ENCODE measurements around the gene XBP1.
"Not testable (repeated sequence)": the region's sequence is repeated elsewhere in the genome, so short reads cannot be mapped to it uniquely, and the experiment has no call there.

XBP1 gene

GRCh38 chr22:28800308-28801041, at the start of gene XBP1:
Gene XBP1, minus strand, starts transcription at chr22:28800569.
- DNase-seq: peak; percentile 95

DNA sequence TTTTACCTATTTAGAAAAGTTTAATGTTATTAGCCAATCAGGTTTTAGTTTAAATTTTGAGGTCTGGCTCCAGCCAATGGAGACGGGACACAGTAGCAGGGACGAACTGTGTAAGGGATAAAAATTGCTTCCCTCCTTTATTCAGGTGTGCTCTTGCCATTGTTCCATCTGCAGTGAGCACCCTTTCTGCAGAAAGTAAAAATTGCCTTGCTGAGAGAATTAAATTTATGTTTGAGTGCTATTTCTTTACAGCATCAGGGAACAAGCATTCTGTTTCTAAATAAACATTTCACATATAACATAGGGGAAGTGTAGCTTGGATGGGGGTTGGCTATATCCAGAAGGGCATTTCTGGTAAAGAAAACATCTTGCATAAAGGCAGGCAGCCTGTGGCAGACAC, 46.6 kb upstream of the XBP1 start:
- no peak for DNase-seq

- not testable (repeated sequence) for DNase-seq
These were observed 43.9 kb upstream of the XBP1 start for GRCh38 chr22:28844277-28844676.

DNA sequence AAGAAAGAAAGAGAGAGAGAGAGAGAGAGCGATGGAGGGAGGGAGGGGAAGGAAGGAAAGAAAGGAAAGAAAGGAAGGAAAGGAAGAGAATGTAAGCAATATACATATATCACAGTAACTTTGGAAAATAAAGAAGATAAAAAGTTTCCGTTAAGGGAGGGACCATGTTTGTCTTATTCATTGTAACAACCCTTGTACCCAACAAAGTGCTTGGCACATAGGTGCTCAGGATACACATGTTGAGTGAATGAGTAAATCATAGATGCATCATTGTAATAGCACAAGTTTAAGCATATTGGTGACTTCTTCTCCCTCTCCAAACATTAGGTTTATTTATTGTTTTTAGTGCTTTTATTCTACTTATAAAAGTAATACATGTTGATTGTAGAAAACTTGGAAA, 43.3 kb upstream of the XBP1 start:
- no peak for DNase-seq

- no peak for DNase-seq
These were observed 40.7 kb upstream of the XBP1 start for GRCh38 chr22:28841111-28841510.

DNA sequence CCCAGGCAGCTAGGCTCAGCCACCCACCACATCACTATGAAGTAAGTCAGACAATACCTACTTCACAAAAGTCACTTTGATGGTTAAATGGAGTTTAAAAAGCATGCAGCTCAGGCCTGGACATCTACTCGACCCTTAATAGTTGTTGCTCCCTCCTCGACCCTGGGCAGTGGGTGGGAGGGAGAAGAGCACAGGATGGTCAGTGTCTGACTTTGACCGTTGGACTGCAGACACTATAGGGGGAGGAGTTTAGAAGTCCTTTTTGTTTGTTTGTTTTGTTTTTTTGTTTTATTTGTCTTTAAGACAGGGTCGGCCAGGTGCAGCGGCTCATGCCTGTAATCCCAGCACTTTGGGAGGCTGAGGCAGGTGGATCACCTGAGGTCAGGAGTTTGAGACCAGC, 38.6 kb upstream of the XBP1 start:
- no peak for DNase-seq

DNA sequence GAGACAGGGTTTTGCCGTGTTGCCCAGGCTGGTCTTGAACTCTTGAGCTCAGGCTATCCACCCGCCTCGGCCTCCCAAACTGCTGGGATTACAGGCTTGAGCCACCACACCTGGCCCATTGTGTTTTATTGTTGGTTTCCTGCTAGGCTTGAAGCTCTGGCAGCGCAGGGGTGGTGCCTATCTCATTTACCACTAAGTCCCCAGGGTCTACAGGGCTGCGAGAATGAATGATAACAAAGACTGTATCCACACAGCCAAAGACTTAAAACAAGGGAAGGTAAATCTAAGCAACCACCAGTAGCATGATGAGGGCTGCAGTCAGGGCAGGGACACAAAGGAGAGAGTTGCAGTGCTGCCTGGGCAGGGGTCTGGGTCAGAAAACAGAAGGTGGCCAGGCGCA, 37.3 kb upstream of the XBP1 start:
- DNase-seq: no peak

GRCh38 chr22:28835630-28836189, 35.3 kb upstream of the XBP1 start:
- no peak for DNase-seq

- no peak for DNase-seq
These were observed 33.0 kb upstream of the XBP1 start for GRCh38 chr22:28833276-28833923.

- no peak for DNase-seq
These were observed 32.4 kb upstream of the XBP1 start for GRCh38 chr22:28832731-28833130.

- peak; percentile 11 for DNase-seq
These were observed 31.0 kb upstream of the XBP1 start for GRCh38 chr22:28831140-28832072.

GRCh38 chr22:28830441-28830840, 30.1 kb upstream of the XBP1 start:
- DNase-seq: no peak

DNA sequence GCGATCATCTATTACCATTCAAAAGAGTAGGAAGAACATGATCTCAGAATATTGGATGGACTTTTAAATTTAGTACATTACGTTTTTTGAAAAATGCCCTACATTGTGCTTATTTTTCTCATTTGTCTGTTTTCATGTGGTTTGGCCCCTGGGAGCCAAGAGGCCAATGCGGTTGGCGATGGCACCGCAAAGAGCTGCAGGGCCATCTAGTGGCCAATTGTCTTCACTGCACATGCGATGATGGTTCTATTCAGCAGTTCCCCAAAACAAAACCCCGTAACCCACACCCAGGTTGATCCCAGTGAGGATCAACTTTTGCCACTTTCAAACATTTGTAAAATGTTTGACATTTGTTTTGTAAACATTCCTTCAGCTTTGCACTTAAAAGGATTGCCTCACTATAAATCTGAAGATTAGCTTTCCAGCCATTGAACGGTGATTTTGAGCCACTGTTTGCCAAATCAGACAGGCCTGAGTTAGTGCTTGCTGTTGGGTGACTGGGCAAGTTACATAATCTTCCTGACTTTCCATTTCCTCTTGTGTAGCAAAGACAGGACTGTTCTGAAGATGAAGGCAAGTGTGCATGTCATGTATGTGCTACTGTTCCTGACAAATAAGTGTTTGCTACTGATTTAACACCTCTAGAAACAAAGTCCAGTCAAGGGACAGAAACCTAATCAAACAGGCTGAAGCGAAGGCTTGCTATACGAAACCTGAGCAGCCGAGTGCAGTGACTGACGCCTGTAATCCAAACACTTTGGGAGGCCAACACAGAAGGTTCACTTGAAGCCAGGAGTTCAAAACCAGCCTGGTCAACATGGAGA, 29.2 kb upstream of the XBP1 start:
- peak; percentile 68 for DNase-seq

- DNase-seq: no peak
These were observed 26.6 kb upstream of the XBP1 start for GRCh38 chr22:28826921-28827320.

- not testable (repeated sequence) for DNase-seq
These were observed 26.1 kb upstream of the XBP1 start for GRCh38 chr22:28826430-28826829.

DNA sequence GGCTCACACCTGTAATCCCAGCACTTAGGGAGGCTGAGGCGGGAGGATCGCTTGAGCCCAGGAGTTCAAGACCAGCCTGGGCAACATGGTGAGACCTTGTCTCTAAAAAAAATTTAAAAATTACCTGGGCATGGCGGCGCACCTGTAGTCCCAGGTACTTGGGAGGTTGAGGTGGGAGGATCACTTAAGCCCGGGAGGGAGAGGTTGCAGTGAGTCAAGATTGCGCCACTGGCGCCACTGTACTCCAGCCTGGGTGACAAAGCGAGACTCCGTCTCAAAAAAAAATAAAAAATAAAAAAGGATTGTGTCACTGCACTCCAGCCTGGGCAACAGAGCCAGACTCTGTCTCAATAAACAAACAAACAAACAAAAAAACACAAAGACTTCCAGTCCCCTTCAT, 24.1 kb upstream of the XBP1 start:
- DNase-seq: not testable (repeated sequence)

- DNase-seq: no peak
These were observed 22.7 kb upstream of the XBP1 start for GRCh38 chr22:28822930-28823551.

DNA sequence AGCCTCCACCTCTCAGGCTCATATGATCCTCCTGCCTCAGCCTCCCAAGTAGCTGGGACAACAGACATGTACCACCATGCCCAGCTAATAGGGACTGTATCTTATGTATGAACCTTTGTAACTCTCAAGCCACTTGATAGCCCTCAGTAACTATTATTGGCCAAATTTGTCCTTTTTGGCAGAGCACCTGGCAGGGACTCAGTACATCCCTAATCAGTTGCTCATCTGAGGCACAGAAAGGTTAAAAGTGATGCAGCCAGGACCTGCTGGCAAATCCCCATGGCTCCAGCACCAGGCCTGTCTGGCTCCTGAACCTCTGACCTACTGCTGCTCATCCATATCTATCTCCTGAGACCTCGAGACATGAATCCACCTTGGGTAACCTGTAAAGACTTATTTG, 21.1 kb upstream of the XBP1 start:
- no peak for DNase-seq

DNA sequence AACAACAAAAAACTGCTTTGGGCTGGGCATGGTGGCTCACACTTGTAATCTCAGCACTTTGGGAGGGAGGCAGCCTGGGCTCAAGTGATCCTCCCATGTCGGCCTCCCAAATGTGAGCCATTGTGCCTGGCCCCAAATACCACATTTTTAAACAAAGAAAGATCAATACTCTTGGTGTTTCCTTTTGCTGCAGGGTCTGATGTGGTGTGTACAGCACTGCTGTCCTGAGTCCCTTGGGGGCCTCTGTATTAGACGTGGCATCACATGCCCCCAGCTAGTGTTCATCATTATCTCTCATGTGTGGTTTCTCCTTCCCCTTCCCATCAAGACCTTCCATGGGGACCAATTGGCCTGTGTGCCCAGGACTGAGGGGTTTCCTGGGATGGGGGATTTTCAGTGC, 20.5 kb upstream of the XBP1 start:
- no peak for DNase-seq

- no peak for DNase-seq
These were observed 19.1 kb upstream of the XBP1 start for GRCh38 chr22:28819253-28820096.
